HEK293 (cell line): ENCODE results near the gene SMIM29.
A peak's percentile ranks its signal among the peaks of the same experiment; 100 is the strongest.

Experiments
- FEZF1 ChIP-seq: fragments of 450-650 bp; formaldehyde crosslinking; IDR thresholded peaks from 2 replicates; pipeline ENCODE4 v1.5.1; 2016; ENCODE audit warnings: missing biosample characterization, missing genetic modification characterization
- GLIS1 ChIP-seq: fragments of 450-650 bp; formaldehyde crosslinking; IDR thresholded peaks from 2 replicates; pipeline ENCODE4 v1.5.1; 2016; ENCODE audit warnings: missing biosample characterization, missing genetic modification characterization
- INSM2 ChIP-seq: fragments of 450-650 bp; formaldehyde crosslinking; IDR thresholded peaks from 2 replicates; pipeline ENCODE4 v1.5.1; 2016; ENCODE audit warnings: missing biosample characterization, missing genetic modification characterization
- KLF1 ChIP-seq: fragments of 450-650 bp; formaldehyde crosslinking; IDR thresholded peaks from 2 replicates; pipeline ENCODE4 v1.5.1; 2016; ENCODE audit warnings: missing biosample characterization, missing genetic modification characterization
- PRDM6 ChIP-seq: fragments of 450-650 bp; formaldehyde crosslinking; IDR thresholded peaks from 2 replicates; pipeline ENCODE4 v1.5.1; 2017; ENCODE audit warnings: missing biosample characterization, missing genetic modification characterization
- YY2 ChIP-seq: fragments of 450-650 bp; formaldehyde crosslinking; IDR thresholded peaks from 2 replicates; pipeline ENCODE4 v1.5.1; 2016; ENCODE audit warnings: missing biosample characterization, missing genetic modification characterization
- ZBTB26 ChIP-seq: fragments of 450-650 bp; formaldehyde crosslinking; optimal IDR thresholded peaks from 2 replicates; pipeline ENCODE3; 2016; ENCODE audit warnings: missing biosample characterization, mild to moderate bottlenecking, missing genetic modification characterization
- ZFHX2 ChIP-seq: fragments of 450-650 bp; formaldehyde crosslinking; conservative IDR thresholded peaks from 2 replicates; pipeline ENCODE4 v1.5.1; 2016; ENCODE audit warnings: missing biosample characterization, missing genetic modification characterization
- ZIC2 ChIP-seq: fragments of 450-650 bp; formaldehyde crosslinking; IDR thresholded peaks from 2 replicates; pipeline ENCODE4 v1.5.1; 2016; ENCODE audit warnings: missing biosample characterization, missing genetic modification characterization
- ZNF16 ChIP-seq: fragments of 450-650 bp; formaldehyde crosslinking; IDR thresholded peaks from 2 replicates; pipeline ENCODE4 v1.5.1; 2016; ENCODE audit warnings: low read depth, missing biosample characterization, missing genetic modification characterization
- ZNF2 ChIP-seq: fragments of 450-650 bp; formaldehyde crosslinking; IDR thresholded peaks from 2 replicates; pipeline ENCODE4 v1.5.1; 2016; ENCODE audit warnings: missing biosample characterization, missing genetic modification characterization
- ZNF221 ChIP-seq: fragments of 450-650 bp; formaldehyde crosslinking; IDR thresholded peaks from 2 replicates; pipeline ENCODE4 v1.5.1; 2017; ENCODE audit warnings: missing biosample characterization, missing genetic modification characterization, borderline replicate concordance
- ZNF311 ChIP-seq: fragments of 450-650 bp; formaldehyde crosslinking; IDR thresholded peaks from 2 replicates; pipeline ENCODE4 v1.5.1; 2017; ENCODE audit warnings: missing biosample characterization, missing genetic modification characterization, borderline replicate concordance
- ZNF324 ChIP-seq: fragments of 450-650 bp; formaldehyde crosslinking; IDR thresholded peaks from 2 replicates; pipeline ENCODE4 v1.5.1; 2016; ENCODE audit warnings: missing biosample characterization, missing genetic modification characterization
- ZNF362 ChIP-seq: fragments of 450-650 bp; formaldehyde crosslinking; IDR thresholded peaks from 2 replicates; pipeline ENCODE4 v1.5.1; 2016; ENCODE audit warnings: missing biosample characterization, missing genetic modification characterization
- ZNF391 ChIP-seq: fragments of 450-650 bp; formaldehyde crosslinking; IDR thresholded peaks from 2 replicates; pipeline ENCODE4 v1.5.1; 2016; ENCODE audit warnings: low read depth, missing biosample characterization, missing genetic modification characterization, borderline replicate concordance
- ZNF518A ChIP-seq: fragments of 450-650 bp; formaldehyde crosslinking; conservative IDR thresholded peaks from 2 replicates; pipeline ENCODE4 v1.5.1; 2016; ENCODE audit warnings: low read depth, missing biosample characterization, missing genetic modification characterization
- ZNF549 ChIP-seq: fragments of 450-650 bp; IDR thresholded peaks from 2 replicates; pipeline ENCODE4 v1.5.1; 2018; ENCODE audit warnings: missing biosample characterization, missing genetic modification characterization, mild to moderate bottlenecking, inconsistent platforms, moderate library complexity
- ZNF791 ChIP-seq: fragments of 450-650 bp; formaldehyde crosslinking; IDR thresholded peaks from 2 replicates; pipeline ENCODE4 v1.5.1; 2016; ENCODE audit warnings: missing biosample characterization, missing genetic modification characterization
- TF ChIP-seq, protein P1 (sequence below): fragments of 450-650 bp; formaldehyde crosslinking; IDR thresholded peaks from 2 replicates; pipeline ENCODE4 v1.5.1; 2016; ENCODE audit warnings: missing biosample characterization, missing genetic modification characterization
- TF ChIP-seq, protein P2 (sequence below): fragments of 450-650 bp; formaldehyde crosslinking; IDR thresholded peaks from 2 replicates; pipeline ENCODE4 v1.5.1; 2016; ENCODE audit warnings: missing biosample characterization, missing genetic modification characterization
- TF ChIP-seq, protein P3 (sequence below): fragments of 450-650 bp; formaldehyde crosslinking; IDR thresholded peaks from 2 replicates; pipeline ENCODE4 v1.5.1; 2016; ENCODE audit warnings: missing biosample characterization, missing genetic modification characterization

The SMIM29 gene

GRCh38 chr6:34243901-34244884 is 4.6 kb downstream of the SMIM29 start (continued):
- peak; percentile 82 for TF ChIP-seq GLIS1 (tag by site-specific recombination)
- no peak for TF ChIP-seq ZNF324 (tag by site-specific recombination)
- TF ChIP-seq ZIC2 (tag by site-specific recombination): peak; percentile 59
- no peak for TF ChIP-seq ZNF221 (tag by site-specific recombination)
- no peak for TF ChIP-seq ZNF518A (tag by site-specific recombination)
- peak; percentile 35; the same call in 1 of the 2 replicates for TF ChIP-seq KLF1
- TF ChIP-seq ZNF311 (tag by site-specific recombination): no peak
- TF ChIP-seq ZNF2: no peak
- TF ChIP-seq ZFHX2 (tag by site-specific recombination): peak; percentile 96
- no peak for TF ChIP-seq FEZF1 (tag by site-specific recombination)
- TF ChIP-seq ZNF549 (tag by site-specific recombination): no peak
- peak; percentile 5 for TF ChIP-seq ZBTB26 (tag by site-specific recombination)
- TF ChIP-seq ZNF16 (tag by site-specific recombination): no peak
- 0 out of 2 replicates have a peak, but pooled peaks have one; percentile 34 for TF ChIP-seq INSM2 (tag by site-specific recombination)
- TF ChIP-seq YY2: no peak
- TF ChIP-seq, protein P1, sequence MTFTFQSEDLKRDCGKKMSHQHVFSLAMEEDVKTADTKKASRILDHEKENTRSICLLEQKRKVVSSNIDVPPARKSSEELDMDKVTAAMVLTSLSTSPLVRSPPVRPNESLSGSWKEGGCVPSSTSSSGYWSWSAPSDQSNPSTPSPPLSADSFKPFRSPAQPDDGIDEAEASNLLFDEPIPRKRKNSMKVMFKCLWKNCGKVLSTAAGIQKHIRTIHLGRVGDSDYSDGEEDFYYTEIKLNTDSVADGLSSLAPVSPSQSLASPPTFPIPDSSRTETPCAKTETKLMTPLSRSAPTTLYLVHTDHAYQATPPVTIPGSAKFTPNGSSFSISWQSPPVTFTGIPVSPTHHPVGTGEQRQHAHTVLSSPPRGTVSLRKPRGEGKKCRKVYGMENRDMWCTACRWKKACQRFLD (tag by site-specific recombination): no peak
- TF ChIP-seq, protein P2, sequence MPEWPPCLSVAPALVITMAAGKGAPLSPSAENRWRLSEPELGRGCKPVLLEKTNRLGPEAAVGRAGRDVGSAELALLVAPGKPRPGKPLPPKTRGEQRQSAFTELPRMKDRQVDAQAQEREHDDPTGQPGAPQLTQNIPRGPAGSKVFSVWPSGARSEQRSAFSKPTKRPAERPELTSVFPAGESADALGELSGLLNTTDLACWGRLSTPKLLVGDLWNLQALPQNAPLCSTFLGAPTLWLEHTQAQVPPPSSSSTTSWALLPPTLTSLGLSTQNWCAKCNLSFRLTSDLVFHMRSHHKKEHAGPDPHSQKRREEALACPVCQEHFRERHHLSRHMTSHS (tag by site-specific recombination): no peak
- TF ChIP-seq, protein P3, sequence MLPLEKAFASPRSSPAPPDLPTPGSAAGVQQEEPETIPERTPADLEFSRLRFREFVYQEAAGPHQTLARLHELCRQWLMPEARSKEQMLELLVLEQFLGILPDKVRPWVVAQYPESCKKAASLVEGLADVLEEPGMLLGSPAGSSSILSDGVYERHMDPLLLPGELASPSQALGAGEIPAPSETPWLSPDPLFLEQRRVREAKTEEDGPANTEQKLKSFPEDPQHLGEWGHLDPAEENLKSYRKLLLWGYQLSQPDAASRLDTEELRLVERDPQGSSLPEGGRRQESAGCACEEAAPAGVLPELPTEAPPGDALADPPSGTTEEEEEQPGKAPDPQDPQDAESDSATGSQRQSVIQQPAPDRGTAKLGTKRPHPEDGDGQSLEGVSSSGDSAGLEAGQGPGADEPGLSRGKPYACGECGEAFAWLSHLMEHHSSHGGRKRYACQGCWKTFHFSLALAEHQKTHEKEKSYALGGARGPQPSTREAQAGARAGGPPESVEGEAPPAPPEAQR: no peak
- no peak for TF ChIP-seq PRDM6 (tag by site-specific recombination)
- TF ChIP-seq ZNF791 (tag by site-specific recombination): no peak
- TF ChIP-seq ZNF391 (tag by site-specific recombination): no peak
- peak; percentile 93 for TF ChIP-seq ZNF362
